Measurements from ENCODE around the gene TEP1. TPM values are rescaled to one million over a fixed set of nuclear protein-coding genes. Genes with fewer than 3 reads are reported as not detected.
"Not testable (repeated sequence)": the region's sequence is repeated elsewhere in the genome, so short reads cannot be mapped to it uniquely, and the experiment has no call there.

Gene TEP1
- 16.6 and 17.2 TPM in 2 replicates for total RNA-seq (2014; rRNA removed)
- polyA plus RNA-seq (2012), result 9.6 TPM

DNA sequence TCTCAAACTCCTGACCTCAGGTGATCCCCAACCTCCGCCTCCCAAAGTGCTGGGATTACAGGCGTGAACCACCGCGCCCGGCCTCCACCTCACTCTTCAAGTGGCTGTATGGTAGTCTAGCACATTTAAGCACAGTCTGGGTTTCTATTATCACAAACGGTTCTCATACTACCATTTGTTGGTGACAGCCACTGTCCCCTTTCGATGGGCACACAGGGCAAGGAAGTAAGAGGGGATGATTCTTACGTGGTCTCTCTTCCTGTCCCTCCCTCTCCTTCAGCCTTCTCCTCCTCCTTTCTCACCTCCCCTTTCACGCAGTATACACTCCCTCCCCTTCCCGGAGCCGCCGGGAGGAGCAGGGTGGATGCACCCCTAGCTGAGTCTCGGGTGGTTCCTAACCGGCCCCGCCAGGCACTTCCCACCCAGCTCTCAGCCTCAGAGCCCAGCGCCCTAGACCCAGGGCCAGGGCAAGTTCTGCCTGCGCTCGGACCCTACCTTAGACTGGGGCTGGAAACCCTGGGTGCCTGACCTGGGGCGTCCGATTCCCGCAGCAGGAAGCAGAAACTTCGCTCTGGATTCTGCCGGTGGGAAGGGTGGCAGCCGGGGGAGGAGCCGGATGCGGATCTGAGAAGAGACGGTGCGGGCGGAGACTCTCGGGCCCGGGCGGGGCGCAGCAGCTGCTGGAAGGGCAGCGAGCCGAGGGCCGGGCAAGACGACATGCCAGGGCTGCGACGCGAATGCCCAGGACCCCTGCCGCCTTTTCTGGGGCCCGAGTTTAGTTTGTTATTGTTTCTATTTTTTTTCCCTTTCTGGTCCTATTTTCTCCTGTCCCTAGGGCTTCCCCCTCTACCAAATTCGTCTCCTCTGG, at the start of gene TEP1:
TEP1 (minus strand) TSS at position 626 of the 868 bp plus-strand sequence. CDS start 5,062 bp downstream, outside the sequence.
- peak; percentile 83 for DNase-seq (ENCODE audit: low read depth)

DNA sequence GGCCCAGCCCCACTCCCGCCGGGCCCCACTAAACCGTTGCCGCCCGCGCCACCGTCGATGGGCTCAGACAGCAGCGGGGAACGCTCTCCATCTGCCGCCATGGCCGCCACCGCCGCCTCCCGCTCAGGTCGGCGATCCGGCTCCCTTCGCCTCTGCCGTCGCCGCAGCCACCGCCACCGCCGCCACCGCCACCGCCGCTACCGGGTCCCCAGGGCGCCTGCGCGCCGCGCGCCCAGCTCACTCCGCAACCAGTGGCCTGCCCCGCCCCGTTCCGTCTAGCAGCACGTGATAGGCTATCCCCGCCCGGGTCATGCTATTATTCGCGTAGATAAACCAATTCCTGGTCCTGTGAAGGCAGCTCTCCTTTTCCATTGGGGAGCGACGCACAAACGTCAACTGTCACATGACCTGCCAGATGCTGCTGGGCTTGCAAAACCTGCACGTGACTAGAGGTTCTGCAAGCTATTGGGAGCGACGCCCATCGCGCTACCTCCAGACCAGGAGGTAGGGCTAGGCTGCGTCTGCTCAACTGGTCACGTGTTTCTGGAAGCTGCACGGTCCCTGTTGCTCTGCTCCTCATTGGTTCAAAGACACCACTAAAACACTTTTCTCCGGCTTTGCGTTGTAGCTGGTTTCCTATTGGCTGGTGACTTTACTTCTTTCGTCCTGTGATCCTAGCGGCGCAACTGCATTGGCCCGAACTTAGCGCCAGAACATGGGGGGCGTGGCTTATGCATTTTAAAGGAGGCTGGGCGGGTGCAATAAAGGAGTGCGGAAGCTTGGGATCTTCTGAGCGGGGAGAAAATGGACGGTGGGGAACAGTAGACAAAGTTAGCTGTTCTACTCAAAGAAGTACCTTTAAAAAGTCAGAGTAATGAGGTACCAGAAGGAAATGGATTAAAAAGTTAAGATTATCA, 48.2 kb upstream of the TEP1 start, which contains the start of gene PIP4P1:
PIP4P1 (minus strand) TSS at position 210 of the 917 bp plus-strand sequence; CDS start at position 101, 109 bp downstream.
- DNase-seq (ENCODE audit: low read depth), result peak; percentile 100

DNA sequence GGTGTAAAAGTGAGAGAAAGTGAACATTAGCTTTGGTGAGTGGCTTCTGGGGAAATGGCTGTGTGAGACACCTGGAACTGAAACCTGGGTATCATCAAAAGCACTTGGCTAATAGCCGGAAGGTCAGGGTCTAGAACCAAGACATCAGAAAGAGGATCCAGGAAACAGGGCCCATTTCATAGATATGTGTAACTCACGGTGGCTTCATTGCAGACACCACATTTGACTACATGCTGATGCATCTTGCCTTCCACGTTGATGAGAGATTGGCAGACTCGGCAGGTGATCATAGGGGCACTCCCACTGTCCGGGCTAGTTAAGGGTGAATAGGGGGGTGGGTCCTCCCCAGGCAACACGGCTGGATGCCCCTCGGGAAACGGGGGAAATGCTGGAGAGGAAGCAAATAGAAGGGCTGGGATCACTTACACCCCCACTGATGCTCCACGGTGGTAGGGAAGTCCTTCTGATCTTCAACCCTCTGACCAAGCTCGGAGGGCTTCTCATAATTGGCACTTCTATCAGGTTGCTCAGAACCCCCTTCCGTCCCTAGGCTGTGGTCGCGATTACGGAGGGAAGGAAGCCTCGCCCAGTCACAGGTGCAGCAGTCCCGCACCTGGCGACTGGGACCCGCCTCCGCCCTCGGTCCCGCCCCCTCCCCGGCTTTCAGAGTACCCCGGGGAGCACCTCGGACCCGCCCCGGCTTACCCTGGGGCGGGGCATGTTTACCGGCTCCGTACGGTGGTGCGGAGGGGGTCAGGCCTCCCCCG, 47.3 kb upstream of the TEP1 start:
- no peak for DNase-seq (ENCODE audit: low read depth)

DNA sequence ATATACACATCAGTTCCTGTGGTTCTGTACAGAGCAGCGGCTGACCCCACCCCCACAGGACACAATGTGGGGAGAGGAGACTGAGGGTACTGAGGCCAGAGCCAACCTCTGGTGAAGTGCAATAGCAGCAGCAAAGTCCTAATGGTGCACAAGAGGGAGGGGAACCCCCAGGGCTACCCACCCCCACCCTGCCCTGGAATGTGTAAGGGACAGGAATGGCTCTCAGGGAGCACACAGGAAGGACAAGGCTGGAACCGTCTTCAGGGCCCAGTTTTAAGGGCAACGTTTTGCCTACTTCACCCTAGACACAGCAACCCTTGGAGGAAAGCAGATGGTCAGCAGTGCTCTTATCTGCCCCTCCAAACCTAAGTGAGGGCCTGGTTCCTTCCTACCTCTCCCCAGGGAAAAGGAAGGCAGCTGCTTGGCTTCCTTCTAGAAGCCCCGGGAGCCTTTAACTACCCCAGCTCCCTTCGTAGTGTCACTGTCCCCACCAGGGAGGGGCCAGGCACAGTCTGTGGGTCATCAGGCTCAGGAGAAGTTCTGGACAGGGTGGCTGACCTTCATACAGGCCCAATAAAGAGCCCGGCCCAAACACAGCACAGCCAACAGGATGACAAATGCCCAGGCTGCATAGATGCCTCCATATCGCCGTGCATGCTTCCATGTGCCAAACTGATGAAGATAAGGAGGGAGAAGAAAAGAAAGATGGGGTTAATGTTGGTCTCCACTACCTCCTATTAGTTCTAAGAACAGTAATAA, 44.9 kb upstream of the TEP1 start:
- no peak for DNase-seq (ENCODE audit: low read depth)

DNA sequence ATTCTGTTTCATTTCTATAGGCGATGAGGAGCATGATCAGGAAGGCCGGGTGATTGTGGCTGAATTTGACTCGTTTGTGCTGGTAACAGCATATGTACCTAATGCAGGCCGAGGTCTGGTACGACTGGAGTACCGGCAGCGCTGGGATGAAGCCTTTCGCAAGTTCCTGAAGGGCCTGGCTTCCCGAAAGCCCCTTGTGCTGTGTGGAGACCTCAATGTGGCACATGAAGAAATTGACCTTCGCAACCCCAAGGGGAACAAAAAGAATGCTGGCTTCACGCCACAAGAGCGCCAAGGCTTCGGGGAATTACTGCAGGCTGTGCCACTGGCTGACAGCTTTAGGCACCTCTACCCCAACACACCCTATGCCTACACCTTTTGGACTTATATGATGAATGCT, 43.7 kb upstream of the TEP1 start:
- DNase-seq (ENCODE audit: low read depth), result no peak

DNA sequence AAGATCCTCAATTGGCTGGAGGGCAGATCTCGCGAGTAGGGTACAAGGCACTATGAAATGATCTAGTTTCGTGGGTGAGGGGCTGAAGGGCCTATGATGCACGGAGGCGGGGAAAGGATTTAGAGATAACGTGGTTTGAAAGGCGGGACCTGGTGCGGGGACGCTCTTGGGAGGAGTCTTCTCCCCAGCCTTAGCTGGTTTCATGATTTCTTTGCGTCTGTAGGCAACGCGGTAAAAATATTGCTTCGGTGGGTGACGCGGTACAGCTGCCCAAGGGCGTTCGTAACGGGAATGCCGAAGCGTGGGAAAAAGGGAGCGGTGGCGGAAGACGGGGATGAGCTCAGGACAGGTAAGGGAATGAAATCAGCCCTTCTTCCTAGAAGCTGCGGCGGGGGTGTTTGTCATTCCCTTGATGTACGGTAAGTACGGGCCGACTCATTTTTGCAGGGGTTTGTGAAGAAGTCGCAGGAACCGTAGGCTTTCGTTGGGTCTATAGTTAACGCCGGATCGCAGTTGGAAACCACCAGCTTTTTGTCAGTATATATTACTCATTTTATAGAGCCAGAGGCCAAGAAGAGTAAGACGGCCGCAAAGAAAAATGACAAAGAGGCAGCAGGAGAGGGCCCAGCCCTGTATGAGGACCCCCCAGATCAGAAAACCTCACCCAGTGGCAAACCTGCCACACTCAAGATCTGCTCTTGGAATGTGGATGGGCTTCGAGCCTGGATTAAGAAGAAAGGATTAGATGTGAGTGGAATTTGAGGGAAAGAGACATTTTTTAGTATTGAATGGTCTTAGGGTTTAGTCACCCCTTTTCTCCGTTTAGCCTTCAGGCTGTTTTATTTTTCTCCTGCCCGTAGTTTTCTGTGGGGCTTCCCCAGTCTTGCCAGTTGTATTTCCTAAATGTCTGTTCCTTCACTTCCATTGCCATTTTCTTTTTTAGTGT, 42.3 kb upstream of the TEP1 start:
- peak; percentile 85 for DNase-seq (ENCODE audit: low read depth)

DNA sequence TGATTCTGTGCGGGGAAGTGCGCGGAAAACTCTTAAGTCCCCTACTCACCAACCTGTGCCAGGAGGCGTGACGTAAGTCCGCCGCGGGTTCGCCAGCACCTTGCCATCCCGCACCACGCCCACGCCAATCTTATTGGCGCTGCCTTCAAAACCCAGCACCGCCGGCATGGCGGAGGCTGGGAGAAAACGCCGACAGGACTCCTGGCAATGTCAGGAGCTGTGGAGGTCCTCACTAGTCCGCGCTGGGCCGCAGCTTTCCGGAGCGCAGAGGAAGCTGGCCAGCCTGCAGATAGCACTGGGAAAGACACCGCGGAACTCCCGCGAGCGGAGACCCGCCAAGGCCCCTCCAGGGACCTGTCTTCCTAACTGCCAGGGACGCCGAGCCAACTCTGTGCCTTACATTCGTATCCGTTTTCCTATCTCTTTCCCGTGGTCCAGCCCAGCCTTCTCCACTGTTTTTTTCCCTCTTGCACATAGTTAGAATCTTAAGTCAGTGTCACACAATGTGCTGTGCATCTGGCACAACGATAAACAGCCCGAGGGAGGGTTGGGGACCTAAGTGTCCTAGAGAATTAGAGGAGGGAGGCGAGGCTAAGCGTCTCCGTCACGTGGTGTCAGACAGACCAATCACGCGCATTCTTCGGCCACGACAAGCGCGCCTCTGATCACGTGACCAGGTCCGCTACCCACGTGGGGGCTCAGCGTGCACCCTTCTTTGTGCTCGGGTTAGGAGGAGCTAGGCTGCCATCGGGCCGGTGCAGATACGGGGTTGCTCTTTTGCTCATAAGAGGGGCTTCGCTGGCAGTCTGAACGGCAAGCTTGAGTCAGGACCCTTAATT, 41.4 kb upstream of the TEP1 start, which contains the start of the genes APEX1 and OSGEP:
APEX1 (plus strand) TSS at position 711 of the 839 bp plus-strand sequence. CDS start 420 bp downstream, outside the sequence.
OSGEP (minus strand) TSS at position 297 of the 839 bp plus-strand sequence; CDS start at position 168, 129 bp downstream.
- DNase-seq (ENCODE audit: low read depth), result peak; percentile 99

DNA sequence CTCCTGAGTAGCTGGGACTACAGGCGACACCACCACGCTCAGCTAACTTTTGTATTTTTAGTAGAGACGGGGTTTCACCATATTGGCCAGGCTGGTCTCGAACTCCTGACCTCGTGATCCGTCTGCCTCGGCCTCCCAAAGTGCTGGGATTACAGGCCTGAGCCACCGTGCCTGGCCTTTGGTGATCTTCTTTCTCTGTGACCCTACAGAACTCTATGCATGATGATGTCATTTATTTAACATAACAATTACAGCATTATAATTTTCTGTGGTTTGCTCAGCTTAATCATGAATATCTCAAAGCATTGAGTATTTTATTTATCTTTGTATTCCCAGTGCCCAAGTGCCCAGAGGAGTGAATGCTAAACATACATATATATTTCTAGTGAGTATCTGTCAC, 39.5 kb upstream of the TEP1 start:
- DNase-seq (ENCODE audit: low read depth), result not testable (repeated sequence)

DNA sequence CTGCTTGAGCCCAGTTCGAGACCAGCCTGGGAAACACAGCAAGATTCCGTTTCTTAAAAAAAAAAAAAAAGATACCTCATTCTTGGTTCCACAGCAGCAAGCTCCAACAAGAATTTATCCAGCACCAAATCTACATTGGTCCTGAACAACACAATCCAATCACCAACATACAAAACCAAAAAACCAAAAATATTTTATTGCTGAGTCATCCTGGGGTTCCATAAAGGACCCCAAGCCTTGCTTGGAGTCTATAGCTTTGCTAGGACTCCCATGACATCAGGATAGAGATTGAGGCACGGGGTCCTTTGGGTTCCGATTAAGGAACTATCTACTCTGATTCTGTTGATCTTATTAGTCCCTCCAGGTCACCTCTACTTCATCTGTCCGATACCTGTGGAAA, 33.6 kb upstream of the TEP1 start:
- no peak for DNase-seq (ENCODE audit: low read depth)

DNA sequence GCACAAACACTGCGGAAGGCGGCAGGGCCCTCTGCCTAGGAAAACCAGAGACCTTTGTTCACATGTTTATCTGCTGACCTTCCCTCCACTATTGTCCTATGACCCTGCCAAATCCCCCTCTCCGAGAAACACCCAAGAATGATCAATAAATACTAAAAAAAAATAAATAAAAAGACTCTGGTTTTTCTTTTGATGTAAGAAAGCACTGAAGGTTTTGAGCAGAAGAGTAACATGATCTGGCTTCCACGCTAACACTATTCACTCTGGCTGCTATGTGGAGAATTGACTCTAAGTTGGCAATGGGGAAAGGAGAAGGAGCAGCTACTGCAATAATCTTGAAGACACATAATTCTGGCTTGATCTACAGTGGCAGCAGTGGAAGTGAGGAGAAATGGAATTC, 30.3 kb upstream of the TEP1 start:
- not testable (repeated sequence) for DNase-seq (ENCODE audit: low read depth)

DNA sequence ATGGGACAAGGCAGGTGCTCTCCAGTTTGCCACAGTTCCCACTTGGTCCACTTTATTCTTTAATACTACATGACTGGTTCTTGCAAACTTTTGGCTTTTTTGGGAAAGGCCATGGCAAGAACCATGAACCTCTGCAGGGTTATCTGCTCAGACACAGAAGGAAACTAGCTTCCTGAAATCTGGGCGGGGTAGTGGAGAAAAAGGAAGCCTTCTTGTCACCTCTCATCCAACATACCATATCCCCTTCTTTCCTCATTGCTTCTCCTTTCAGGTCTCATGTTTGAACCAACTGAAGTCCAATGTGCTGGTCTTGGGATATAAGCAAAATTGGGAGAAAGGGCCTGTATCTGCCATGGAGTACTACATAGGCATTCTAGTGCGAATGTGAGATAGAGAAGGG, 28.2 kb upstream of the TEP1 start:
- DNase-seq (ENCODE audit: low read depth), result no peak

DNA sequence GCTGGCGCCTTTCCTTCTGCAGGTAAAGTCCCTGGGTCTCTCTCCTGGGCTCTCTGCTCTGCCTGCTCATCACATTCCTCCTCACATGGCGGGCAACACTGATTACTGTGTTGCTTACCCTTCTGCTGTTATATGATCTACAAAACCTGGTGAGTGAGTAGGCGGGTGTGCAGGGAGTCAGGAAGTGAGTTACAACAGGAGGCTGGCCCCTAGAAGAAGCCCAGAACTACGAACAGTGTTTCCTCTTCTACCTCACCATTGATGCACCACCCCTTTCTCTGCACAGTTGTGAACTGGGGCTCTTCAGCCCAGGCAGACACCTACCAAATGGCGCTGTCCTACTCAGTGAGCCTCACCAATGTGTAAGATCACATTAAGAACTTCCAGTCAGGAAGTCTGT, 27.6 kb upstream of the TEP1 start:
- no peak for DNase-seq (ENCODE audit: low read depth)

DNA sequence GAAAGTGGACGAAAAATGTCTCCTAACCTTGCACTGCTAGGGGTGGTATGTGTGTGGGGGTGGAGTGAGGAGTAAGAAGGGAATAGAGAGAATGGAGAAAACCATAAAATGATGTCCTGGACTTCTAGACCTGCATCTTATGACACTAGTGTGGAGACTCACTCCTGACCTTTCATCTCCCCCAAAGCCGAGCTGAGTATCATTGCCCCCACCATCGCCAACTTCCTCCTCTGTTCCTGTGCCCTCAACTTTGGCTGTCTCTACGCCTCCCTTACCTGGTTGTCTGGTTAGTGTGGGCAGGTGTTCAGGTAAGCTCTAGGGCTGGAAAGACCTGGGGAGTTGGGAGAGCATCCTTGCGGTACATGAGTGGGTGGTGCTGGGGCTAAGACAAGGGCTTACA, 27.2 kb upstream of the TEP1 start:
- no peak for DNase-seq (ENCODE audit: low read depth)

DNA sequence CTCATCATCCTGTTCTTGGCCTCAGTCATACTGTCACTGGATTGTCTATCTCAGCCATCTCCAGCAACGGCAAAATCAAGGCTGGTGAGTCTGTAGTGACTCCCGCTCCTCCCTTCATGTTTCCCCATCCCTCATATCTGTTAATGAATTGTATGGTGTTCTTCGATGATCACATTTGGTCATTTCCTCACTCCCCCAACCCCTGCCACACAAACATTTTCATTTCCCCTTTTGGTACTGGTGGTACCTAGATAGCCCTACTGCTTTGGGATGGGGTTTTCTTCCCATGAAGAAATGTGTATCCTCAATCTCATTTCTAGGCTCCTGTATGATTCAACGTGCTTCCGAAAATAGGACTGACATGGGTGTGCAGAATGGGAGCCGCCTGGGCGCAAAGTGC, 25.4 kb upstream of the TEP1 start:
- DNase-seq (ENCODE audit: low read depth), result no peak

DNA sequence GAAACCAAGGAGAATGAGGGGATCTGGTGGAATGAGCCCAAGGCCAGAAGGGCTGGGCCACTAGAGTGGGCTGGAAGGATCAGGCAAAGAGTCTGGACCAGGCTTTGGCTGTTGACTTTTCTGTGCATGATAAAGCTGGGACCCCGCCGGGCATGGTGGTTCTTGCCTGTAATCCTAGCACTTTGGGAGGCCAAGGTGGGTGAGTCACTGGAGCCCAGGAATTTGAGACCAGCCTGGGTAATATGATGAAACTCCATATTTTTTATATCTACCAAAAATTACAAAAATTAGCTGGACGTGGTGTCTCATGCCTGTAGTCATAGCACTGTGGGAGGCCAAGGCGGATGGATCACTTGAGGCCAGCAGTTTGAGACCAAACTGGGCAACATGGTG, 23.1 kb upstream of the TEP1 start:
- peak; percentile 72 for DNase-seq (ENCODE audit: low read depth)

DNA sequence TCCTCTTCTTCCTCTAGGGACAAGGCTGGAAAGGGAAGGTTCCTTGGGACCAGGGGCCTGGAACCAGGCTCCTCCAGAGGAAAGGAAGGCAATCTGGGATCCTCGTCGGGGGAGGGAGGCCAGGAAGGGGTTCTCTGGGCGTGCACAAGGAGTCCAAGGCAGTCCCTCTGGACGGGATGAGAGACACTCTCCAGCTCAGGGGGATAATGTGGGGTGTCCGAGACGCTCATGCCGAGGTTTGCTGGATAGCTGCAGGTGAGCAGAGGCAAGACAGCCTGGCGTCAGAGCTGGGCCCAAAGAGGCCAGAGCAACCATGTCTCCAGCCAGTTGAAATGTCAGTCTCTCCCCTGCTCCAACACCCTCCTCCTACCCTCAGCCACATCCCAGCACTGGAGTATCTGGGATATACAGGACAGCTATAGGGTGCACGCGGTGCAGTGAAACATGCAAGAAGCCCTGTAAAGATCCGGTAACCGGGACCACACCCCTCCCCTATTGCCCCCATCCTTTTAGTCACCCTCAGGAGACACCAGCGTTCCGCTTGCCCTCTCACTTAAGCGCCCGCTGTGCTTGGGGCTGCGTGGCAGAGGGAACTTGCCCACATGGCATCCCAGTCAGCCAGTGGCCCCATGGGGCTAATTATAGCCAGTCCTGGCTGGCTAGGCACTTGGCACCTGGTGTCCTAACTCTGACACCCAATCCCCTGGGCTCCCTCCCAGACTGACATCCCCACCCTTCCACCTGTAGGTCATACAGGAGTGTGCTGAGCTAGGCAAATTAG, 22.5 kb upstream of the TEP1 start, which contains the start of gene KLHL33:
KLHL33 (minus strand) TSS at position 585 of the 781 bp plus-strand sequence; CDS start at position 230, 355 bp downstream.
- no peak for DNase-seq (ENCODE audit: low read depth)
